Urinary bladder (tissue), 4 donors: ENCODE measurements around the gene KCNH4. TPM values are rescaled to one million over a fixed set of nuclear protein-coding genes. Genes with fewer than 3 reads are reported as not detected.
"Not testable (repeated sequence)": the region's sequence is repeated elsewhere in the genome, so short reads cannot be mapped to it uniquely, and the experiment has no call there.

Experiments
- DNase-seq: peaks from one replicate; pipeline ENCODE4 v3.0.0-alpha.2; 2015; ENCODE audit errors: extremely low spot score
- H3K27ac ChIP-seq: one replicate; pipeline ENCODE4 v1.5.1; 2013; ENCODE audit warnings: low read depth, mild to moderate bottlenecking, moderate library complexity
- H3K36me3 ChIP-seq: one replicate; pipeline ENCODE4 v1.6.1; 2013; ENCODE audit warnings: mild to moderate bottlenecking, moderate library complexity; ENCODE audit not compliant: insufficient read depth
- H3K4me1 ChIP-seq: one replicate; pipeline ENCODE4 v1.6.1; 2013; ENCODE audit warnings: mild to moderate bottlenecking, moderate library complexity; ENCODE audit not compliant: insufficient read depth
- H3K4me3 ChIP-seq: one replicate; pipeline ENCODE4 v1.5.1; 2013; ENCODE audit warnings: low read depth, low read length
- WGBS: extraction: QIAGEN DNeasy Blood & Tissue Kit; methylation state at CpG from one replicate; pipeline ENCODE4 v1.1.7; 2013; 5-methylcytosine and 5-hydroxymethylcytosine counted together
- polyA plus RNA-seq: library from polyadenylated mRNA; stranded (reverse); fragments of 200-250 nt; gene quantifications from one replicate; pipeline ENCODE4 v1.2.3, GENCODE V29; 2013
- total RNA-seq: library from RNA; depleted of rRNA; stranded (reverse); fragments of >200 nt; gene quantifications from one replicate; pipeline ENCODE4 v1.2.3, GENCODE V29; 2014
- donor health status: healthy with polysubstance abuse.
- donor health status: healthy.

Gene KCNH4
- total and polyA plus RNA-seq, 2 donors: 0.49 to 0.79 TPM

DNA sequence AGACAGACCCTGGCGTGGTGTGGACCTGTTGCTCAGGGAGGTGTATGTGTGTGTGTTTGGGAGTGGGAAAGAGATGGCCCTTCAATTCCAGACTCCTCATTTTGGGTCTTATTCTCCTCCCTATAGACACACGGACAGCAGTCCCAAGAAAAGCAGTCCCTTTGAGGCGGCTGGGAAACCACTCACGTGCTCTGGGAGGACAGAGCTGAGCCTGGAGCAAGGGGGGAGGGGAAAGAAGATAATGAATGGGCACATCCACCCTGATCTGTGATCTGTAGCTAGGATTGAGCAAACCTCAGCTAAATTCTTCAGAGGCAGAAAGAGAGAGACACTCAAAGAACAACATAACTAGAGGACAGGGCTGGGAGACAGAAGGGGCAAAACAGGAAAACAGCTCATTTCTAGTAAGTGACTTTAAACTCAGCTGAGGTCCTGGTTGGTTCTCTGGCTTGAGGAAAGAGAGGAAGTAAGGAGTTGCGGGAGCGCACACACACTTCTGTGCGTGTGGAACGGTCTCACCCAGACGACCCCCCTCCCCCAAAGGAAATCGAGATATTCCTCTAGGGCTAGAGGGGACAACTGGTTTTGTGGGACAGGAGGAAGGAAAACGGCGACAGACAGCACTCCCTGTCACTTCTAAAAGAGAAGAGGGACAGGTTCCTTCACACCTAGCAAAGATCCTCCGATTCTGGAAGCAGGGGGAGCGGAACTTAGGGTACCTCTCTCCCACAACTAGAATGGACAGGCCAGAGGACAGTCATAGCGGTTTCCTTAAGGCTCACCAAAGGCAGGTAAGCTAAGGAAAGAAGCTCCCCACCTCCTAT, 26.8 kb downstream of the KCNH4 start:
- WGBS: 6% methylated on average over 15 of the region's 15 CpGs
- H3K4me1 ChIP-seq: no peaks in the 10 kb centered on the region
- H3K36me3 ChIP-seq: no peaks in the 10 kb centered on the region
- peak overlapping the region; percentile 95 for H3K4me3 ChIP-seq
- no peak for DNase-seq
- H3K27ac ChIP-seq: peak overlapping the region; percentile 59

DNA sequence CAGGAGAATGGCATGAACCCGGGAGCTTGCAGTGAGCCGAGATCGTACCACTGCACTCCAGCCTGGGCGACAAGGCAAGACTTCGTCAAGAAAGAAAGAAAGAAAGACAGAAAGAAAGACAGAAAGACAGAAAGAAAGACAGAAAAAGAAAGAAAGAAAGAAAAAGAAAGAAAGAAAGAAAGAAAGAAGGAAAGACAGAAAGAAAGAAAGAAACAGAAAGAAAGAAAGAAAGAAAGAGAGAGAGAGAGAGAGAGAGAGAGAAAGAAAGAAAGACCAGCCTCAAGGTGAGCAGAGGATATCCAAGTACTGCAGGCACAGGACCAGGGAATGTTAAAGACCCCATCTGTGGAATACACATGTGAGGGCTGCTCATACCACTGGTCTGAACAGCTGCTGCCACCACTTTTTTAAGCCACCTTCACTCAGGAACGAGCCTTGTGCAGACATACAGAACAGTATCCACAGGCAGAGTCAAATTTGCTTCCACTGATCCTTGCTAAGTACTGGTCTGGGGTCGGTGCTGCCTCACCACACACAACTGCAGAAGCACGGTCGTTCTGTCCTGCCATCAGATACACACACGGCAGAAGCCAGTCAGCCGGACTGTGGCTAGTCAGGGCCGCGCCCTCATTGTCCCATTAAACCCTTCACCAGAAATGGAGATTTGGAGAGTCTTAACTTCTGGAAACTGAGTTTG, 33.9 kb downstream of the KCNH4 start:
- H3K4me1 ChIP-seq: no peaks in the 10 kb centered on the region
- no peaks in the 10 kb centered on the region for H3K36me3 ChIP-seq
- no peak for DNase-seq
- 89% methylated on average over 13 of the region's 13 CpGs for WGBS
- H3K4me3 ChIP-seq: no peak overlapping the region
- no peak overlapping the region for H3K27ac ChIP-seq

DNA sequence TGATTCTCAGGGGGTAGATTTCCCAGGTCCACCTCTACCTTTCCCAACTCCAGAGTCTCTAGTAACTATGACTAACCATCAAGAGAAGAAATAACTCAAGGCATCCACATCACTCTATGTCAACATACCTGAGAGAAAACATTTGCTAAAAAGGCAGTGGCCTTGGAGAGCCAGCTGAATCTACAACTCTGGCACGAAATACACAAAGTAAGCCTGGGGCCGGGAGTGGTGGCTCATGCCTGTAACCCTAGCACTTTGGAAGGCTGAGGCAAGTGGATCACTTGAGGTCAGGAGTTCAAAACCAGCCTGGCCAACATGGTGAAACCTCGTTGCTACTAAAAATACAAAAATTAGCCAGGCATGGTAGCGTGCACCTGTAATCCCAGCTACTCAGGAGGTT, 37.8 kb downstream of the KCNH4 start:
- H3K4me3 ChIP-seq, DNase-seq, H3K36me3 ChIP-seq, H3K4me1 ChIP-seq, H3K27ac ChIP-seq: not testable (repeated sequence)
- WGBS: 90% methylated on average over 4 of the region's 4 CpGs

DNA sequence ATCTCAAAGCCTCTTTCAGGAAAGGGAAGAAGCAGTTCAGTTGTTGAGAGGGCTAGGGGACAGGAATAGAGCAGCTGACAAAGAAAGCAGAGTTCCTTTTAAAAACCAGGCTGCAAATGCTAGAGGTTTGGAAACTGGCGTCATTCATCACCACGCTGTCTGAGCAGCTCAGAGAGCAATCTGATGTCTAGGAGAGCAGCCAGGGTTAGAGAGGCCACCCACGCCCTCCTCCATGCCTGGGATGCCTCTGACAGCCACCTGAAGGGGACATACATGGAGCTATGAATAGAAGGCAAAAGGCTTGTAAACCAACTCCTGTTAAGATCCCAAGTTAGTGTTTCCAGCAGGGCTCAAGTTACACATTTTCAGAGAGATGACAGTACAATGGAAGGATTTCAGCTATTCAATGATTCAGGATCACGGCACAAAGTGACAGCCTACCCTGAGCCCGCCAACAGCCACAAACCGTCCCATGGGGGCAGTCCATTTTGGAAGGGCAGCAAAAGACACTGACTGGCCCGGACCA, 38.5 kb downstream of the KCNH4 start:
- WGBS: 81% methylated on average over 7 of the region's 7 CpGs
- H3K27ac ChIP-seq: no peak overlapping the region
- DNase-seq: no peak
- H3K36me3 ChIP-seq: no peaks in the 10 kb centered on the region
- H3K4me1 ChIP-seq: no peaks in the 10 kb centered on the region
- no peak overlapping the region for H3K4me3 ChIP-seq

DNA sequence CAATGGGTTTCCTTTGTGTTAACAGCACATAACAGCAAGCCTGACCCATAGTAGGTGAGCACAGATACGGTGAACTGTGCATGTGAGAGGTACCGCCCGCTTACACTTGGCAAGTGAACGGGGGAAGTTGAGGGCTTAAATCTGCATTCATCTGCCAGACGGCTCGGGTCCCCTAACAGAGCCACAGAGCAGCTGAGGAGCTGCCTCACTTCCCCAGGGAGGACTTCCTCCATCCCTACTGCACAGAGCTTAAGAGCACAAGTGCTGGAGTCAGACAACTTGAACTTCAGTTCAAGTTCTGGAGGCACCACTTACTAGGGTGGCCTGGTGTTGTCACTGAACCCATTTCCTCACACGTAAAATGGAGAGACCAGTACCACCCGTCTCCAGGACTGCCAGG, 39.6 kb downstream of the KCNH4 start:
- Histone ChIP-seq H3K4me1 (peaks cover 3% of the 10 kb centered on the region), H3K36me3 (no peaks in the 10 kb centered on the region), H3K4me3 (no peak overlapping the region), H3K27ac (no peak overlapping the region)
- no peak for DNase-seq
- 63% methylated on average over 8 of the region's 8 CpGs for WGBS

DNA sequence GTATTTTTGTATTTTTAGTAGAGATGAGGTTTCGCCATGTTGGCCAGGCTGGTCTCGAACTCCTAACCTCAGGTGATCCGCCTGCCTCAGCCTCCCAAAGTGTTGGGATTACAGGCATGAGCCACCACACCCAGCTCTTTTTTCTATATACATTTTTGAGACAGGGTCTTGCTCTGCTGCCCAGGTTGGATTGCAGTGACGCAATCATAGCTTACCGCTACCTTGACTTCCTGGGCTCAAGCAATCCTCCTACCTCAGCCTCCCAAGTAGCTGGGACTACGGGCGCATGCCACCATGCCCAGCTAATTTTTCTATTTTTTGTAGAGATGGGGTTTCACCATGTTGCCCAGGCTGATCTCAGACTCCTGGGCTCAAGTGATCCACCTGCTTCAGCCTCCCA, 40.3 kb downstream of the KCNH4 start:
- not testable (repeated sequence) for H3K36me3 ChIP-seq, DNase-seq, H3K27ac ChIP-seq, H3K4me3 ChIP-seq, H3K4me1 ChIP-seq
- 98% methylated on average over 7 of the region's 7 CpGs for WGBS

DNA sequence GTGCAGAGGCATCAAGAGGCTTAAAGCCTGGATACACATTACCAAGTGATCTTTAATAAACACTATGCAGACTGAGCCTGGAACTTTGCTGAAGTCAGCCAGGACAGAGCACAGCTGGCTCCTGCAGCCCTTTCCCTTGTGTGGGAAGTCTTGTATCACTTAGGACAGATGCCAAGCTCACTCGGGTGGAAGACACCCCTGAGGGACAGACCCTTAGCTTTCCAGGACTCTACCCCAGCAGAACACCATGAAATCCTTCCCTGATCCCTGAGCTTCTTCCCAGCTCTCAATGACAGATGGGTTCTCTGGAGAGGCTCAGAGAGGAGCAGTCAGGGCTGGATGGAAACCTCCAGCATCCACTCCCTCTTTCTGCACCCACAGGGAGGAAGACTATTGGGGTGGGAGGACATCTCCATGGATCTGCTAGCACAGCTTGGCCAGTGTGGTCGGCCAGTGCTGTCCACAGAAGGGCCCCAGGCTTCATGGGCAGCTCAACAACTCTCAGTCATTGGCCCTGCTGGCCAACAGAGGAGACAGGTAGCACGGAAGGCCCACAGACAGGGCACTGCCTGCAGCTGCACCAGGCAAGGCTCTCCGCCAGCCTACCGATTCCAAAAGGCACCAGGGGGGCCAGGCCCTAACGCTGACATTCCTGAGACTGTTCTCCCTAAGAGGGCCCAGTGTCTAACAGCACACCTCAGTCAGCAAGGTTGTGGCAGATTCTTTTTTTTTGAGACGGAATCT, 42.0 kb downstream of the KCNH4 start:
- no peak for DNase-seq
- H3K4me3 ChIP-seq: no peak overlapping the region
- H3K27ac ChIP-seq: no peak overlapping the region
- H3K36me3 ChIP-seq: no peaks in the 10 kb centered on the region
- 53% methylated on average over 7 of the region's 7 CpGs for WGBS
- peaks cover 3% of the 10 kb centered on the region for H3K4me1 ChIP-seq

DNA sequence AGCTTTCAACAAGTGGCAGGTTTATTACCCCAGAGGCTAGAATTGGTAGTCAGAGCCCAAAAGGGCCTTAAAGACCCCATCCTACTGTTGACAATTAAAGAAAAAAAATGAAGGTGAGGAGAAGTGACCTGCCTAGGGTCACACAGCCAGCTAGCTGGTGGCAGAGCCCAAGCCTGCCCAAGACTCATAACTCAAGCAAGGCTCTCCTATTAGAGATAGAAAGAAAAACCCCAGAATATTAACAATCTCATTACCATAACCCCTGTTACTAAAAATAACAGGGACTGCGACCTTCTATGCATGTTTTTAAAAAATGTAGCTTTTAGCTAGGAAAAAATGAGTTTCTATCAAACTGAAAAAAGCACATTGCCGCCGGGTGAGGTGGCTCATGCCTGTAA, 44.3 kb downstream of the KCNH4 start:
- no peaks in the 10 kb centered on the region for H3K36me3 ChIP-seq
- no peak for DNase-seq
- peak overlapping the region; percentile 28 for H3K27ac ChIP-seq
- H3K4me1 ChIP-seq: peaks cover 3% of the 10 kb centered on the region
- WGBS: 87% methylated on average over 3 of the region's 3 CpGs
- H3K4me3 ChIP-seq: no peak overlapping the region

DNA sequence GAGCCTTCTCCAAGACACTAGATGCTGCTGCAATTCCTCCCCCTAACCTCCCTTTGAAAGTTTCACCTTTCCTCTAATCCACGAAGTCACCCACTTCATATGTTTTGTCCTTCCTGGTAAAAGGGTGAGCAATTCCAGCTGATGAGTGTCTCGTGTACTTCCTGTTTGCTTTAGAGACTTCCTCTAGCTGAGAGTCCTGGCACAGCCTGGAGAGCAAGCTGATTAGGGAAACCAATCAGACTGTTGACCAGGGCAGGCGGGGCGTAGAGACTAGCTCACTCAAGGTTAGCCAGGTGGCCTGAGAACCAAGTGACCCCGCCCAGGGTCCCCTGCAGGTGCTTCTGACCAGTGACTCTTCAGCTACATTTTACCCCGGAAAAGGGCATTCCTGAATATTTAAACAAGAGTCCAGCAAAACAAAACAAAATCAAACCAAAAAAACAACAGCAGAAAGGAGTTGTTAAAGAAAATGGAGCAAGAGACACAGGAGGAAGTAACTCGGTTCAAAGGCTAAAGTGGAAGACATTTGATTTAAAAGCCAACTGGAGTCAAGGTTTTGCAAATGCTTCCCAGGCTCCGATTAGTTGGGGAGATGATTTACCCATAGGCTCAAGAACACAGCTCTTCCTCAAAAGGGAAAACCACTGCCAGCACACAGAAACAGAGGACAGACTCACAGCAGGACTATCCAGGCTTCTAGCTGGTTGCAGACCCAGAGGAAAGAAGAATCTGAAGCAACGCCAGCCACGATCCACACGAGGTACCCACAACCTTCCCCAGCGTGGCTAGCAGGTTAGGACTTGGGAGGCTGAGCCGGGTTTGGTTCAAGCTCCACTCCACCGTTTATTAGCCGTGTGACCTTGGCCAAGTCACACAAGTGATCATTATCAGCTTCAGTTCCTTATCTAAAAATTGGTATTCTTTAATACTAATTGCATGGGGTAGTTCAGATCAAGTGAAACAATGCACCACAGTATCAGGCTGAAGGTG, 45.0 kb downstream of the KCNH4 start:
- DNase-seq: peak; percentile 53

DNA sequence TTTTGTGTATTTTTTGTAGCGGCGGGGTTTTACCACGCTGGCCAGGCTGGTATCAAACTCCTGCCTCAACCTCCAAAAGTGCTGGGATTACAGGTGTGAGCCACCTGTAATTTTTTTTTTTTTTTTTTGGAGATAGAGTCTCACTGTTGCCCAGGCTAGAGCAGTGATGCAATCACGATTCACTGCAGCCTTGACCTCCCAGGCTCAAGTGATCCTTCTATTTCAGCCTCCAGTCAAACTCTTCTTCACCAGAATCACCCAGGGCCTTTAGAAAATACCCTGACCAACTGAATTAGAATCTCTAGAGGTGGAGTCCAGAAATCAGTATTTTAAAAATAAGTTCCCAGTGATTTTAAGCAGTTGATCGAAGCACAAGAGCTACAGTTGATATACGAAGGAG, 45.8 kb downstream of the KCNH4 start:
- no peaks in the 10 kb centered on the region for H3K36me3 ChIP-seq
- WGBS: 79% methylated on average over 6 of the region's 6 CpGs
- DNase-seq: no peak
- peak overlapping the region; percentile 0 for H3K27ac ChIP-seq
- H3K4me3 ChIP-seq: no peak overlapping the region
- peaks cover 3% of the 10 kb centered on the region for H3K4me1 ChIP-seq

More for the DNA sequence above, 45.0 kb downstream of the KCNH4 start:
- Histone ChIP-seq H3K27ac (peak overlapping the region; percentile 72), H3K36me3 (no peaks in the 10 kb centered on the region), H3K4me1 (peaks cover 3% of the 10 kb centered on the region), H3K4me3 (no peak overlapping the region)
- WGBS: 59% methylated on average over 15 of the region's 15 CpGs

DNA sequence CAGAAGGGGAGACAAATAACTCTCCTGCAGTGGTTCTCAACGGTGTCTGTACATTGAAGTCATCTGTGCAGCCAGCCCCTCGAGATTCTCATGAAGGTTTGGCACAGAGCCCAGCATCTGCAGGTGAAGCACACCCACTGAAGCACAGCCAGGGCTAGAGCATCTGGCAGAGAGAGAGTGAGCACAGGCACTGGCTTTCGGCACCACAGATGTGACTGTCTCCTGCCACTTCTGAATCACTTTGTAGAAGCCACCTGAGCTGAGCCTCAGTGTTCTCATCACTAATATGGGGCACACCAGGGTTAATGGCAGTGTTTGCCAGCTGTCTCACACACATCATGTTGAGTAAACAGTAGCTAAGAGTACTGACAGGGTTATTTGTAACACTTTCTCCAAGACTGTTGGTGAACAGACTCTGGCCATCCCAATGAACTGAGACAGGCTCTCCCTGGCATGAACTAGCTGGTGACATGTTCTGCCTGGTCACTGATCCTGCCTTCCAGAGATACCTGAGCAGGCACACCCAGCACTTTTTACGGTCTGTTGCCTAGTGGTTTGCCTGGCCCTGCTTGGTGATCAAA, 47.4 kb downstream of the KCNH4 start:
- H3K4me3 ChIP-seq: no peak overlapping the region
- 50% methylated on average over 4 of the region's 4 CpGs for WGBS
- H3K27ac ChIP-seq: peak overlapping the region; percentile 43
- DNase-seq: no peak
- no peaks in the 10 kb centered on the region for H3K36me3 ChIP-seq
- H3K4me1 ChIP-seq: peaks cover 3% of the 10 kb centered on the region

DNA sequence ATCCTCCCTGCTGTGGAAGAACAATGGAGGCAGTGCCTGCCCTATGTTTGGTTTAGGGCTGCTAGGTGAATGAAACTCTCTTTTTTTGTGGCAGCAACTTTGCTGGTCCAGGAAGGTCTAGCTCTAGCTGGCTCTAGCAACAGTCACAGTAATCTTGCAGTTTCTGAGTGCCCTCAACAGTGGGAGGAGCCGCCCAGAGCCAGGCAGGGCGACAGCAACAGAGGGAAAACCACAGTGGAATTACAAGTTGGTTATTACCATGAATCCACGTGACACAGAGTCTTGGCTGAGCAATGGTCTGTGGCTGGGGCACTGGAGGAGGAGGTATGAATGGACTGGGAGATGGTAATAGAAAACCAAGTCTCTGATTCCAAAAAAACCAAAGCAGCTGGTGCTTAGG, 48.0 kb downstream of the KCNH4 start:
- WGBS: 66% methylated on average over 3 of the region's 3 CpGs
- no peak overlapping the region for H3K4me3 ChIP-seq
- H3K27ac ChIP-seq: no peak overlapping the region
- no peak for DNase-seq
- H3K36me3 ChIP-seq: no peaks in the 10 kb centered on the region
- H3K4me1 ChIP-seq: peaks cover 3% of the 10 kb centered on the region
